ENCODE results near the gene C4orf51.

Gene C4orf51

DNA sequence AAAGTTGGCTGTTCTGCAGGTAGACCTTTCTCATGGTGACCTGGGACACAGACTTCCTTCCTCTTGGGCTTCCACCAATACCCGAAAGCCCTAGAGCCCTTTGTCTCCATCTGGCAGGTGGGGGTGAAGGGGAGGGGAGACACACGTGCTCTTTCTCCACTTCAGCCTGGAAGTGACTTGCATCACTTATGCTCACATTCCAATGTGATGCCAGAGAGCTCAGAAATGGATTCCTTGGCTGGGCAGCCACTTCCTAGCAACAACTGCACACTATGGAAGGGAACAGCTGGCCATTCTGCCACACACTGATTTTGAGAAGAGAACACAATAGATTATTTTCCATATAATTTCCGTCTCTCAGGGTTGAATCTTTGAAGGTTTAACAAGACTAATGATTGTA is 36.3 kb downstream of the C4orf51 start:
- no peak for DNase-seq

DNA sequence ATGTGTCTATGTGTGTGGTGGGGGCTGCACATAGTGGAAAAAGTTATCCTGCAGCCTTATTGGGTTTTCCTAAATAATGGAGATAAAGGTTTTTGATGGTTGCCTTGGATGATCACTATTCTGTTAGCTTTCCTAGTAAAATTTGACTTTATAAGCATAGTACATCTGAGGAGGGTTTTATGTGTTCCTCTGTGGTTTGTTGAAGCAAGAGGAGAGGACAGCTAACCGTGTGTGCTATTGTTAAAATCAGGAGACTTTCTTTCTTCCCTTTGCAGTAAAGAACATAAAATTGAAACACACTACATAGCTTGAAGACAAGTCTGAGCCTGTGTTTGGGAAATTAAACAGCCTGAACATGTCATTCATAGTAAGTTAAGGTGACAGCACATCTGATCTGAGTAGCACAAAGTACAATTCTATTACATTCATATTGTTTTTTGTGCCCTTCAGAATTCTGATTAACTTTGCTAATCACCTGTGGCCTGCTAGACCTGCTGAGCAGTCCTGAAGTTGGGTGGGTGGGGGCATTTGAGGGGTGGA is 36.8 kb downstream of the C4orf51 start:
- no peak for DNase-seq

DNA sequence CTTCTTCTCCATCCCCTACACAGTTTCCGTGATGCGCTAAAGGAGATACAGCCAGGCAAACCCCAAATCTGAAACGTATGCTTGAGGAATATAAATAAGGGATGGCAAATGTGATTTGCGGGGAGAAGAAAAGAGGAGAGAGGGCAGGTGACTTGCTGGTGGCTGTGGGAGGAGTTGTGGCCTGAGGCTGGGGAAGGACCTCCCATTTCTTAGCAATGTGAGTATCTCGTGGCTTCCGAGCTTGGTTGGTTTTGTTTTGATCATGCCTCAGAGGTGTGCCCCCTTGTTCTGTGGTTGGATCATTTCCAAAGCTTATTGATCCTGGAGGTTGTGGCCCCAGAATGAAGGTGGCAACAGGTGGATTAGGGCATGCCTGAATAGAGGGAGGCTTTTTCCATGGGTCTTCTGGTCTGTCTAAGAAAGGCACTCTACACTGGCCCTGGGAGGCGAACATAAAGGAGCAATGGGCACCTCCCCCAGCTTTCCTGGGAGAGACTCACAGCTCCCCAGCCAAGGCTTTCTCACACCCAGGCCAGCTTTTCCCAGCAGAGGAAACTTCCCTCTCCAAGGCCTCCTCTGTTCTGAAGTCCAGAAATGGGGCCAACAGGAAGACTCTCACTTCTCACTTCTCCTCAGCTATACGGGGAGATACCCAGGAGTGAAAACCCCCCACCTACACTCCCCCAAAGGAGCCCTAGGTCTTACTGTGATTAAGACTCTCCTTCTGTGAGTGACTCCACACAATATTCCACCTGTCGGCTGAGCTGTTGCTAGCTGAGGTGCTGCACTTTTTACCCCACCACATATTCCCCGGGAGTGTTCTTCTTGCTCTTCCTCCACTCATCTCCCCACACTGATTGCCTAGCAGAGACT is 40.0 kb downstream of the C4orf51 start:
- DNase-seq, result peak; percentile 72

DNA sequence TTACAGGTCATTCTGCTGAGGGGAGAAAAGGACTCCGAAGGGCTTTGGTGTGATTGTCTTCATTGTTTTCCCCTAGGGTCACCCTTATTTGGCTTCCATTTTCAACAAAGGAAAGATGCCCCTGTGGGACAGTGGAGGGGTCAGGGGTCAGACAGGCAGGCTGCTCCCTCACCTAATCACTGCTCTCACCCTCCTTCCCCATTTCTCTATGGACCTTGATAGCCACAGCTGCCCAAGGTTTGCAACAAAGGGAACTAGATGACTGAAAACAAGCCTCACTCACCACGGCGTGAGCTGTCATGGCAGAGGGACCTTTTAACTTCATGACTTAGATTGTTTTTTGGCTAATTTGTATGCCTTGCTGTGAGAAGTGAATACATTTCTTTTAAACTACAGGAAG is 40.7 kb downstream of the C4orf51 start:
- no peak for DNase-seq

DNA sequence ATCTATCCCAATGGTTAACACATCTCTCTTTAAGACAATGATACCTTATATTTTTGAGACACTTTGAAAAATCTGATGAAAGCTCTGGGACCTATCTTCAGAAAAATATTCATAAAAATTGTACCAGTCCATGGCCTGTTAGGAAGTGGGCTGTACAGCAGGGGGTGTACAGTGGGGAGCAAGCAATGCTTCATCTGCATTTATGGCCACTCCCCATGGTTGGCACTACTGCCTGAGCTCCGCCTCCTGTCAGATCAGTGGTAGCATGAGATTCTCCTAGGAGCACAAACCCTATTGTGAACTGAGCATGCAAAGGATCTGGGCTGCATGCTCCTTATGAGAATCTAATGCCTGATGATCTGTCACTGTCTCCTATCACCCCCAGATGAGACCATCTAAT is 42.6 kb downstream of the C4orf51 start:
- DNase-seq, result no peak

DNA sequence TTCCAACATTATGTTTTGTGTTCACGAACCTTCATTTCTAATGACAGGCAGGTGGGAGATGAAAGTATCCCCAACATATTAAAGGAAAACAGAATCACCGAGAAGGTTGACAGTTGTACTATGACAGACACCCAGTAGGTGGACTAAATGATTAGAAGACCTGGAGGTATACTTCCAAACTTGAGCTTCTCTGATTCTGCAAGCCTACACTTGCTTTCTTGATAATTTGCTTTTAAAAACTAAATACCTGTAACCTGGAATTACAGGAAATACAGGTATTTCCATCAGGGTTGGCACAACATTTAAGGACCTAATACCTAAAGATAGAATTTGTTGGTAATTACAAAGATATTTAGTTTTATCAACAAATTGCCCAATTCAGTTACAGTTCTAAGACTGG is 43.4 kb downstream of the C4orf51 start:
- DNase-seq, result no peak

DNA sequence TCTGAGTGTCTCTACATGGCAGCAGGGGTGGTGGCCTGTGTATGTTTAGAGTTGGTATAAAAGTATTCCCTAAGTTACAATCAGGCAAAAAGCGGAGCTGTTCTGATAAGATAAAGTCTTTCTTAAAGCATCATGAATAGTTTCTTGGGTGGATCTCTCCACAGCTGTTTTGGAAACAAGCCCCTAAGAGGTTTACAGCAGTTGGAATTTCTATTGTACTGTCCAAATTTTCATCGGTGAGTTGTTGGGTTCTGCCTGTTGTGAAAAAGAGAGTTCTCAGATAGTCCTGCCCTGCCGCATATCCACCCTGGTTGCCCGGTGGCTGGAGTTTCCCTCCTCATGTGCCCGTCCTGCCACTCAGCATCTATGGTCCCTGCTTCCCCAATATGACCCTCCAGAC is 50.1 kb downstream of the C4orf51 start:
- no peak for DNase-seq

DNA sequence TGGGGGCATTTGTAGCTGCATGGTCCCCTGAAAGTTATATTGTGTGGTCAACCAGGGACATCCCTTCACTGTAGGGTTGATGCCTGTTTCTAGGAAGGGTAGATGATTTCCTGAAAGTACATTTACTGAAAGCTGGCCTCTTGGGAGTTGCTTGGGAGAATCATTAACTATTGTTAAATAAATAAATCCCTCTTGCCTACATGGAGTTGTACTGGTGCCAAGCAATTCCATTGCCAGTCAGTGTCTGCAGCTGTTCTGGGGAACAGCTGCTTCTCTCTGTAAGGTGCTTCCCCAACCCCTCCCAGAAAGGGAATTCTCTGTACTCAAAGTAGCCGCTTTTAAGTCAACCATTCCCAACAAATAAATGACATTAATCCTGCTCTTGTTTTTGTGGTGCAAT is 51.1 kb downstream of the C4orf51 start:
- no peak for DNase-seq

DNA sequence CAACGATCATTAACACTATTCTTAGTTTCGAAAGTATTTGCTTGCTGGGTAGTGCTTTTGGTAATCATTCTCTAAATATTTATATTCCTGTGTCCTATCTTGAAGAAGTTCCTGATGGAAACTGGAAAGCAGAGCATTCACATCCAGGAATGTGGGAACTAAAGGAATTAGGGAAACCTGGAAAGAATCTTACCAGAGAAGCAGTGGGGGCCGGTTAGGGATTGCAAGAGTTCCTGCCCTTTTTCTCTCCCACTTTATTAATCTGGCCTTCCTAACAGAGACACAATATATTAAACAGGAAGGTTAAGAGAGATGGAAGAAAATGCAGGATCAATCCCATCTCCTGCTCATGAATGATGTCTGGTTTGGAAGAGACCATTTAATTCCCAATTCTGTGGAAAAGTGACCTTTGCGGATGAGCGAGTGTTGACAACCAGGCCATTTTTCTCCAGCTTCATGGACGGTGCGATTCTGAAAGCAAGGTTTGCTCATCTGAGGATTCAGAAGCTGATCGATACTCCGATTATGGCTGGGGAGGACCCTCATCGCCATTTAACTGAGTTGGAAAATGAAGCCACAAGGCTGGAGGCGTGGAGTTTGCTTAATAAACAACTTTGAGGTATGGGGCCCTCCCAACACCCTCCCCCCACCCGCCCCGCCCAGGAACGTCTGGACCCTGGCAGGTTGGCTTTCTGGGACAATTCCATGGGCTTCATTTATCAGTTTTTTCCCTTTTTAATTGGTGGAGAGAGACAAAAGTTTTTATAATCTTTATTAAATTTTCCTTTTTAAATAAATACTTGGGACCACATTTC is 52.3 kb downstream of the C4orf51 start:
- no peak for DNase-seq

DNA sequence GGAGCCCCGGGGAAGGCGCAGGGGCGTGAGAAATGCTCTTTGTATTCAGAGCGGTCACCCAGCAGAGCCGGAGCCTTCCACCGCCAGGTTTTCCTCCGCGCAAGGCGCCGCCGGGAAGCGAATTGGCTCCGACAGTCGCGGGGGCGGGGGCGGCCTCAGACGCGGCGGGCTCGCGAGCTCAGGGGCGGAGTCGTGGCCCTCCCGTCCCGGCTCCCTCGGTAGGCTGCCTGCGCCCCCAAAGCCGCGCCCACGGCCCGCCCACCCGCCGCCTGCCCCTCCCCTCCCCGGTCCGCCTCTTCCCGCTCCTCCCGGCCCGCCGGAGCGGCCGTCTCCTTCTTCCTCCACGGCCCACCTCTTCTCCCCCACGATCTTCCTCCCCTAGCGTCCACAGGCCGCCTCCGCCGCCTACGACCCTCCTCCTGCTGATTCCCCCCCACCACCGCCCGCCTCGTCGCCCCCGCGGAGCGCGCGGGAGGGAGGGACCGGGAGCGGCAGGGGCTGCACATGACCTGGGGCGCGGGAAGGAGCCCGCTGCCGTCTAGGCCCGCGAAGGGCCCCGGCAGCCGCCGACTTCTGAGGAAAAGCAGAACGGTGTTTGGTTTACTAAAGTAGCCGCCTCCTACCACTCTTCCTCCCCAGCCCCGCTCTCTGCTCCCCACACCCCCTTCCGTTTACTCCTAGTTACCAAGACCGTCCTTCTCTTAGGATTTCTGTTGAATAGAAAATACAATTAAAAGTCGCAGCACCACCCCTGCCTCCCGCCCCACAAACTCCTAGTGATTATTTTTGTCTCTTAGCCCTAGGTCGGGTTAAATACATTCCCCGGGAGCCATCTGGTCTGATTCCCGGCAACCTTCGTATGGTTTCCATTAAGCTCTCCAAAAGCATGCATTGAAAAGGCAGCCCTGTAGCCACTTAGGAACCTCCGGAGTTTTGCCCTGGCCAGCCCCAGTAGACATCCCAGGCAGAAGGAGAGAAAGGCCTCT is 53.2 kb downstream of the C4orf51 start:
- peak; percentile 92 for DNase-seq

DNA sequence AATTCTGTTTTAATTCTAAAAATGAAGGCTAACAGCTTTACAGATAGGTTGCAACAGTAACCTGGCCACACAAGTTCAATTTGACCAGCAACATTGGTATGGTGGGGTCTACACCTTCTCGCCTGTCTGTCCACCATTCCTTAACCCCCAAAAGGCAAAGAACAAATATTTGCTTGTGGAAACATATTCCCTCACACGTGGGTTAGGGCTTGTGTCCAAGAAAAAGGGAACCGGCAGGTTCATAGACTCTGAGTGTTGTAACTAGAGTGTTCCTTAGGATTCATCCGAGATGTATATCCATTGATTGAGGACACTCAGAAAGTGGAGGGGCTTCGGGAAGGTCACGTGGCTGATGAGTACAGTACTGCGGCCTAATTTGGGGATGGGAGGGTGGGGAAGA is 54.1 kb downstream of the C4orf51 start:
- no peak for DNase-seq

DNA sequence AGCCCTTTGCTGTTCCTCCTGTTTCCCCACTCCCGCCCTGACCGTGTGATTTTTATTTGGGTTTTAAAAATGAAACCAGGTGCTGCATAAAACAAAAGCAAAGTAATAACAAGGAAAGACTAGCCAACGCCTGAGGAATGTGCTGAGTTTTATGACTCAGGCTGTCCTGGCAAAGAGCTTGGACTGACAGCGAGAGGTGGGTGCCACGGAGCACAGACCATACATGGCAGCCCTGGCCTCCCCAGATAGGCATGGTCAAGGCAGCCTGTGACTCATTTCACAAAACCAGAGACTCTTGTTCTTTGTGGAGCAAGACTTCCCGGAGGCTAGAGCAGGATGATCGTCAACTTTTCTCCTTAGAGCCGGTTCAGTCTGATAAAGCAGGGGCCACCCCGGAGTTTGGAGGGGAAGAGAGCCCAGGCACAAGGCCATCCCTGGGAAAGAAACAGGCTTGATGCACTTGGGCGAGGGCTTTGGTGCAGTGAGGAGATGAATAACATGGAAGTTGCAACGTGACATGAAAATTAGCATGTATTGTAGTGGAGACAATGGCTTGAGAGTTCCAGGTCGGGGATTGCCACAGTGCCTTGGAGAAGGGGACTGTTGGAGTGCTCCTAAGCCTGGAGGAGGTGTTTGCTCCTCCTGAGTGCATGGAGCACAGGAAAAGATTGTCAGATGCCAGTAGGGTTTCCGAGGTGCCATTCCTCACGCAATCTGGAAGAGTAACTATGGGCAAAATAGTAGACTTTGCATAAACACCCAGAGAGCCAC is 54.8 kb downstream of the C4orf51 start:
- DNase-seq, result peak; percentile 79

DNA sequence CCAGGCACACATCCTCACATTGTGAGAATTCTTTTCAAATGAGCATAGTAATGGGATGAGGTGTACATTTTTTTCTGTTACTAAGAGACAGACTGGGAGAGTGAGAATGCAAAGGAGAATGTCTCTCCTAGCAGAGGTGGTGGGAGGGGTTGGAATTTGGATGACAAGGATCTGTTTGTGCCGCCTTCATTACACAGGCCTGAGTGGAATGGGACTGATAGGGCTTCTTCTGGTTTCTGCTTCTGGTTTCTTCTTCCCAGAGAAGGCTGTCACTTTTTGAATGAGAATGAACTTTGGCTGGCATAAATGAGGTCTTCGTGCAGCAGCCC is 55.4 kb downstream of the C4orf51 start:
- DNase-seq, result no peak

DNA sequence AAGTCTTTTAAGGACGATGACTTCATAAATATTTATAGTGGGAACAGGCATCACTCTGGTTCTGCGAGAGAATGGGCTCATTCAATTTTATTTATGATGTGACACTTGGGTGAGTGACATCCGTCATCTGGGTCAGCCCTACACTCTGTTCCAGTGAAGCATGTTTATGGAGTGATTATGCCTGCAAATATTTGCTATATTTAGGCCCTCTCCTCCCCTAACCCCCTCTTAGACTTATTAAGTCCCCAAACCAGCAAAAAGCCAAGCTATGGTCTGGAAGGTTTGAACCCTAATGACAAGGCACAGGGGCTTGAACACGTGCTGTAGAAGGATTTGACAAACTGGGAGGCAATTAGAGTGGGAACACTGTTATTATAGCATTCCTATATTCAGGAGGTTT is 55.9 kb downstream of the C4orf51 start:
- no peak for DNase-seq

DNA sequence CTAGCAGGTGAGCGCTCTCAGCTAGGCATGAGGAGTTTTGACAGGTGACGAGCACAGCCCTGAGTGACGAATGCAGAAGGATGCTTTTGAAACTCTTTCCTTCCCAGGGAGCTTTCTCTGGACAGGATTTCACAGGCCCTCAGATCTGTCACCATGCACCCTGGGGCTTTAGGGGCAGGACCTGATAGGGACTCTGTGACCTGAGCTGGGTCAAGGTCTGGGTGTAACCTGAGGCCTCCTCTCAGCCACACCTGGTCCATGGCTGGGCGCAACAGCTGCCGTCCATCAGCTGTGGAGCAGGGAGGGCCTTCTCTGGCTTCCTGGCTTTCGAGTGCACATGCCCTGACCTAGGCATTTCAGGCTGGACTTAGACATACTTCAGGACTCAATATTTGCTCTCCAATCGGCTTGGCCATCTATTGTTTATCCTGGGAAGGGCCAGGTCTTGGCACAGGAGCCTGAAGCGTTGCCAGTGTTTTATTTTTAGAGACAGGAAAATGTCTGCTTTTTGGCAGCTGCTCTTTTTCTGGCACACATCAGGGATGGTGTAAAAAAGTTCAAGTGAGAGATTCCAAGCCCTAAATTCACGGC is 56.4 kb downstream of the C4orf51 start:
- no peak for DNase-seq

DNA sequence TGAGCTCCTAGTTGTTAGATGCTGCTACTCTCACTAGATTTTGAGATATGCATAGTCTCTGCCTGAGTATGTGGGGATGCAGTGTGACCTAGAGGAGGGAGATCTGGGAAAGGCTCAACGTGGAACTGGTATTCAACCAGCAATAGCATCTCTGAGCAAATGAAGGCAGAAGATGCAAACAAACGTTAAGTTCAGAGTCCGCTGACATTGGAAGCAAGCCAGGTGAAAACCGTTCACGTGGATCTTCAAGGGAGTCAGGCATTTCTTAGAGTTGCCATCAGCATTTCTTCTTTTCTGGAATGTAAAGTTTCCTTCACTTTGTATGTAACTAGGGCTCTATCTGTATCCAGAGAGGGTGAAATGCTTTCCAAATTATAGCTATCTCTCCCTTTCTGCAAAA is 59.9 kb downstream of the C4orf51 start:
- DNase-seq, result no peak

DNA sequence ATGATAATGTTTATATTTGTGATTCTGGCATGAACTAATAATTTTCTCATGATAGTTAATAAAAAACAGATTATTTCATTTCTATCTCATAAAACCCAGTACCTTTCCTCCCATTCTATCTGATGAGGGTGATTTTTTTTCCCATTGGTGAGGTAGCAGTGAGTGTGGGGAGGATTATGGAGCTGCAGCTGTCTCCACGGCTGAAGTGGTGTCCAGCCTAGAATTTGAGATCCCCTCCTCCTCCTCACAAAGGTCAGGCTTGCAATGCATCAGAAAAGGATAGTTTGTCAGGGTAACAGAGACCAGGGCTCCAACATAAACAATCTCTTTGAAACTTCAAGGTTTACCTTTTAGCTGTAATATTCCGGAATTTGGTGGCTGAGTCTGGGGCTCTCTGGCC is 60.9 kb downstream of the C4orf51 start:
- DNase-seq, result no peak

DNA sequence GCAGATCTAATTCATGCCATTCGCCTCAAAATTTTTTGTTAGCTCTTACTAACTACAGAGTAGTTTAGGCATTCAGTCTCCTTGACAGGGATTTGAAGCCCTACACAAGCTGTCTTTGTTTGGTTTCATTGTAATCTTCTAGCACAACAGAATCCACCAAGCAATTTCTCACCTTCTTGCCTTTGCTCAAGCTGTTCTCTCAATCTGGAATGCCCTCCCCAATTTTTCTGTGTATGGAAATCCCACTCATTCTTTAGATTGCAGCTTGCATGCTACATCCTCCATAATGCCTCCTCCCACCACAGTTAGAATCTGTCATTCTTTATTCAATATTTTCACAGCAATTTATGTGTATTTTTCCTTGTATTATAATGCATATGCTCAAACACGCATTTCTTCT is 63.7 kb downstream of the C4orf51 start:
- DNase-seq, result no peak

DNA sequence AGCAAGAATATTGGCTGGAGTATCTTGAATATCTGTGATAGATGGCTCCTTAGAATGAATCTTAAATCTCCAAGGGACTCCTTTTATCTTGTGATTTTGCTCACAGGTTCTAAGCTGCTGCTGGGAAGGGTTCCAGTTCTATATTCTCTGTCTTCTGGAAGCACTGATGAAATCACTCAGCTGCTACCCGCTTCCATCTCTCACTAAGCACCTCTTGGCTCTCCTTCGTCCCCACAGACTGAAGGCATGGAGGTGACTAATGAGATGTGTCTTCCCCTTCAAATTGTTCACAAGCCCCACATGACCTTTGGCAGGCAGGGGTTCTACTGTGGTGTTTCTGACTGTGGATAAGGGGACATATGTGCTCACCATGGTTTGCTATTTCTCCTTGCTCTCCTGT is 75.9 kb downstream of the C4orf51 start:
- no peak for DNase-seq

DNA sequence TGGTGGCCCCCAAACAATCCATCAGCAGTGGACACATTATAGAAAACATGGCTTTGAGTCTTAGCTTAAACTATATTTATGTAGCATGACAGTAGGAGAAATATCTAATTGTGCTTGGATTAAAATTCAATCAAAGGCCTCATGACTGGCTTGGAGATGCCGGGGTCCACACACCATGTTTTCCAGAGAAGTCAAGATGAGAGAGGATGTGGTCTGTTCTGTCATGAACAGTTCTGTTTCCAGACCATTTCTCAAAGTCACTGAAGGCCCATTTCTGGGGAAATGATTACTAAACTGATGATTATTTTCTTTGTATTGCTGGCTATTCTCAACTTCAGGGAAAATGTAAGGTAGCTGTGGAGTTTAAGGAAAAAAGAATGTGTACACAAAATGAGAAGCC is 76.3 kb downstream of the C4orf51 start:
- DNase-seq, result peak; percentile 45

DNA sequence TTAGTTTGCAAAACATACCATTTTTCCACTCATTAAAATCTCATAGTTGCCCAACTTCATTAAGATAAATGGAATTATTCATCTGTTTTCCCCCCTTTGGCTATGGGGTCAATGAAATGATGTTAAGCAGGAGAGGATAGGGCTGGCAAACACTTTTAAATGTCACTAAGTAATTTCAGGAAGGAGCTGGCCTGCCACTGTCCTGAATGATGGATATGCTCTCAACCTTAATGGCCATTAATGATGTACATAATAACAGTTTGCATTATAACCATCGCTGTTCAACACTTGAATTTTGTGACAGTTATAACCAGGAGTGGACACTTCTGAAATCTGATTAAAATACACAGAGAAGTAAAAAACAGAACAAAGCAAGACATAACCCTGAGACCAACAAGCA is 77.2 kb downstream of the C4orf51 start:
- DNase-seq, result no peak

DNA sequence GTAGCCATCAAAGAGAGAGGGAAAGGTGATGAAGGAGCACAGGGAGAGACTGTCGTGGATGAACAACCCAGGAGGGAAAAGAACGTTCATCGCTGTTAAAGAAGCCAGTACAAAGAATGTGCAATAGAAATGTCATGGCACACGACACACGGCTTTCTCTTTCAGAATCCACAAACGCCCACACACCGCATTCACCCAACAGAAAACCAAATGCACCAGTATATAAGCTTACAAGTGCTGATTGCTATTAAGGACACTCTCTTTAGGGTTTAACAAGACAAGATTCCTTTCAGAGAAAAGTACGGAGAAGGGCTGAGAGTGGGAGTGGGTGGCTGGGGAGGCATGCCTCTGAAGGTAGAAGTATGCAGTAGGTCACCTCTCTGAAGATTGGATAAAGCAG is 80.2 kb downstream of the C4orf51 start:
- no peak for DNase-seq
